GM23338 (cell line): Measurements from ENCODE around the gene DPF3. TPM values are rescaled to one million over a fixed set of nuclear protein-coding genes. Genes with fewer than 3 reads are reported as not detected.

Source experiments
- ATAC-seq: fragments of 200-7000 bp; cut with Tn5 transposase; 3 replicates; pipeline ENCODE4 v1.9.1; 2020
- DNase-seq: peaks from one replicate; pipeline ENCODE4 v3.0.0-alpha.2; 2015; ENCODE audit warnings: low spot score
- H2AFZ ChIP-seq: fragments of 200-600 bp; sonication (generic); 2 replicates; pipeline ENCODE4 v1.8.0; 2016; ENCODE audit warnings: antibody characterized with exemption, mild to moderate bottlenecking, moderate library complexity
- H3F3A ChIP-seq: fragments of 200-600 bp; sonication (generic); replicated peaks from 2 replicates; pipeline ENCODE4 v1.8.0; 2017; ENCODE audit warnings: antibody characterized with exemption, mixed run types, low read depth
- H3K27ac ChIP-seq: fragments of 200-600 bp; sonication (generic); 2 replicates; pipeline ENCODE4 v1.6.1; 2016; ENCODE audit warnings: low read depth
- H3K27me3 ChIP-seq: fragments of 200-600 bp; sonication (generic); 2 replicates; pipeline ENCODE4 v1.8.0; 2016; ENCODE audit warnings: mild to moderate bottlenecking, mixed run types, moderate library complexity; ENCODE audit not compliant: insufficient read depth
- H3K36me3 ChIP-seq: fragments of 200-600 bp; sonication (generic); 2 replicates; pipeline ENCODE4 v1.8.0; 2016; ENCODE audit warnings: mild to moderate bottlenecking; ENCODE audit not compliant: insufficient read depth
- H3K4me1 ChIP-seq: fragments of 200-600 bp; sonication (generic); 2 replicates; pipeline ENCODE4 v1.8.0; 2016; ENCODE audit warnings: mild to moderate bottlenecking, moderate library complexity; ENCODE audit not compliant: insufficient read depth
- H3K4me2 ChIP-seq: fragments of 200-600 bp; sonication (generic); 2 replicates; pipeline ENCODE4 v1.7.1; 2017; ENCODE audit warnings: mixed run types
- H3K4me3 ChIP-seq: fragments of 200-600 bp; sonication (generic); 2 replicates; pipeline ENCODE4 v1.6.1; 2016; ENCODE audit warnings: mixed run types
- H3K79me2 ChIP-seq: fragments of 200-600 bp; sonication (generic); replicated peaks from 2 replicates; pipeline ENCODE4 v1.8.0; 2017; ENCODE audit warnings: mild to moderate bottlenecking; ENCODE audit not compliant: insufficient read depth
- H3K9me2 ChIP-seq: fragments of 200-600 bp; sonication (generic); 2 replicates; pipeline ENCODE4 v1.8.0; 2017; ENCODE audit not compliant: insufficient read depth
- H4K20me1 ChIP-seq: fragments of 200-600 bp; sonication (generic); replicated peaks from 2 replicates; pipeline ENCODE4 v1.8.0; 2017; ENCODE audit warnings: mild to moderate bottlenecking; ENCODE audit not compliant: insufficient read depth
- H3K27ac Mint-ChIP-seq: 2 replicates; pipeline ENCODE4 v1.8.0; 2020; ENCODE audit warnings: inconsistent platforms, mild to moderate bottlenecking, moderate library complexity, mixed read lengths
- H3K27me3 Mint-ChIP-seq: 3 replicates; pipeline ENCODE4 v1.8.0; 2022; ENCODE audit warnings: low read depth, mild to moderate bottlenecking, moderate library complexity, mixed read lengths, inconsistent platforms; ENCODE audit not compliant: insufficient read depth, poor library complexity
- H3K36me3 Mint-ChIP-seq: 3 replicates; pipeline ENCODE4 v1.8.0; 2021; ENCODE audit warnings: low read depth, mild to moderate bottlenecking, inconsistent platforms, moderate library complexity, mixed read lengths
- H3K4me1 Mint-ChIP-seq: 3 replicates; pipeline ENCODE4 v1.8.0; 2020; ENCODE audit warnings: mild to moderate bottlenecking, inconsistent platforms, mixed read lengths
- H3K4me3 Mint-ChIP-seq: 3 replicates; pipeline ENCODE4 v1.8.0; 2021; ENCODE audit warnings: moderate library complexity, mild to moderate bottlenecking, inconsistent platforms, mixed read lengths
- H3K9me3 Mint-ChIP-seq: 3 replicates; pipeline ENCODE4 v1.8.0; 2020; ENCODE audit warnings: moderate library complexity, mild to moderate bottlenecking, inconsistent platforms, mixed read lengths
- CREB1 ChIP-seq: fragments of 250-450 bp; sonication (Bioruptor Pico); IDR thresholded peaks from 2 replicates; pipeline ENCODE4 v1.5.0; 2020; ENCODE audit warnings: low read depth, mild to moderate bottlenecking, moderate library complexity
- EZH2 ChIP-seq: fragments of 200-600 bp; sonication (generic); IDR thresholded peaks from one replicate; pipeline ENCODE4 v1.8.0; 2017; ENCODE audit warnings: antibody characterized with exemption, mild to moderate bottlenecking, low read depth; ENCODE audit not compliant: unreplicated experiment
- EZH2phosphoT487 ChIP-seq: fragments of 200-600 bp; sonication (generic); IDR thresholded peaks from one replicate; pipeline ENCODE4 v1.8.1; 2018; ENCODE audit warnings: antibody characterized with exemption; ENCODE audit not compliant: unreplicated experiment
- JUNB ChIP-seq: IDR thresholded peaks from one replicate; pipeline ENCODE4 v1.6.1; 2016; ENCODE audit warnings: antibody characterized with exemption; ENCODE audit not compliant: unreplicated experiment
- NANOG ChIP-seq: IDR thresholded peaks from 2 replicates; pipeline ENCODE4 v1.6.1; 2016; ENCODE audit warnings: antibody characterized with exemption, borderline replicate concordance
- POLR2AphosphoS5 ChIP-seq: IDR thresholded peaks from 2 replicates; pipeline ENCODE4 v1.6.1; 2016; ENCODE audit warnings: antibody characterized with exemption, low read depth
- STAT1 ChIP-seq: IDR thresholded peaks from one replicate; pipeline ENCODE4 v1.6.1; 2016; ENCODE audit warnings: antibody characterized with exemption; ENCODE audit not compliant: unreplicated experiment
- ZNF114 ChIP-seq: fragments of 250-450 bp; sonication (Bioruptor Pico); IDR thresholded peaks from 2 replicates; pipeline ENCODE4 v1.5.0; 2020; ENCODE audit warnings: mild to moderate bottlenecking, moderate library complexity
- ZNF331 ChIP-seq: fragments of 250-450 bp; sonication (Bioruptor Pico); IDR thresholded peaks from 2 replicates; pipeline ENCODE4 v1.5.0; 2020; ENCODE audit warnings: low read depth, mild to moderate bottlenecking, moderate library complexity
- polyA plus RNA-seq: library from polyadenylated mRNA; unstranded; fragments of >200 nt; fragmentation: Nextera tagmentation; extraction: Ambion mirVana; gene quantifications from 2 replicates; pipeline ENCODE4 v1.2.1, GENCODE V29; 2016
- total RNA-seq: library from RNA; depleted of rRNA; stranded (reverse); fragments of >200 nt; shearing (Covaris generic); gene quantifications from 2 replicates; pipeline ENCODE4 v1.2.3, GENCODE V29; 2014
- TF ChIP-seq, protein P1 (sequence below): fragments of 250-450 bp; sonication (Bioruptor Pico); IDR thresholded peaks from 2 replicates; pipeline ENCODE4 v1.5.0; 2020; ENCODE audit warnings: mild to moderate bottlenecking, moderate library complexity
- TF ChIP-seq, protein P2 (sequence below), 2 experiments: fragments of 200-600 bp in 1 of 2; sonication (generic) in 1 of 2; conservative IDR thresholded peaks; 2 replicates each; pipeline versions ENCODE4 v1.5.1 to v1.6.1; 2016 to 2017; ENCODE audit warnings: antibody characterized with exemption in 2 of 2, low read depth in 2 of 2, mild to moderate bottlenecking in 2 of 2, moderate library complexity in 1 of 2
- TF ChIP-seq, protein P3 (sequence below): IDR thresholded peaks from 2 replicates; pipeline ENCODE4 v1.6.1; 2016; ENCODE audit warnings: antibody characterized with exemption
- TF ChIP-seq, protein P4 (sequence below): IDR thresholded peaks from one replicate; pipeline ENCODE4 v1.6.1; 2018; ENCODE audit warnings: antibody characterized with exemption; ENCODE audit not compliant: unreplicated experiment

DPF3 gene
- total and polyA plus RNA-seq, 2 experiments from 2014 or later, result 0.18 to 1.0 TPM

DNA sequence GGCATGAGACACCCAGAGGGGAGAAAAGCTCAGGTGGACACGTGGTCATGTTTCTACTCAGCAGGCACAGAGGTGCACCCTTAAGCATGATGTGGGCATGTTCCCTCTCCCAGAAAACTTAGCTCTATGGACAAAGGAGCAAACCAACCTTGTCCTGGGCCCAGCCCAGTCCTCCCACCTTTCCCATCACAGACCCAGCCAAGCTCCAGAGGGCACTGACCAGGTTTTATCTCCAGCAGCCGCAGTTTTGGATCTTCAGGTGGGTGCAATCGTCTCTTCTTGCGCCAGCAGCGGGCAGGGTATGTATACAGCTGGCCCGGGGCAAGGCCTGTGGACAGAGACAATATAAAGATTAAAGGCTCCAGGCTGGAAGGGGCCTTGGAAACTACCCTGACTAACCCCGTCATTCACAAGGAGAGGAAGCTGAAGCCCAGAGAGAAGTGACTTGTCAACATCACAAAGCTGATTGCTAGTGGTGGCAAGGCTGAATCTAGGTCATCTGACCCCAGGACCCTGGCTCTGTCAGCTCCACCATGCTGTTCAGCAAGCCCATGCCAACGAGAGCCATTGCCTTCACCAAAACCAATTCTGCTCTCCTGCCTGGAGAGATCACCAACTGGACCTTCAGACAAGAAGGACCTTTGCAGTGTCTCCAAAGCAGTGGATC lies 140.7 kb downstream of the DPF3 start:
- Mint-ChIP-seq H3K36me3 (peaks cover 8% of the 10 kb centered on the region), H3K27ac (no peak overlapping the region), H3K9me3 (peaks cover 13% of the 10 kb centered on the region), H3K4me1 (no peaks in the 10 kb centered on the region), H3K27me3 (no peaks in the 10 kb centered on the region), H3K4me3 (no peak overlapping the region)
- no peaks in the 10 kb centered on the region for H3K79me2 ChIP-seq
- H3K4me3 ChIP-seq, result no peak overlapping the region
- no peaks in the 10 kb centered on the region for H3K27me3 ChIP-seq
- no peak overlapping the region for H2AFZ ChIP-seq
- TF ChIP-seq NANOG (no peak), JUNB (no peak), EZH2 (no peak), POLR2AphosphoS5 (no peak), ZNF114 (no peak), ZNF331 (CRISPR knock-in tag) (no peak), EZH2phosphoT487 (no peak), STAT1 (no peak), CREB1 (CRISPR knock-in tag) (no peak)
- TF ChIP-seq, protein P1, sequence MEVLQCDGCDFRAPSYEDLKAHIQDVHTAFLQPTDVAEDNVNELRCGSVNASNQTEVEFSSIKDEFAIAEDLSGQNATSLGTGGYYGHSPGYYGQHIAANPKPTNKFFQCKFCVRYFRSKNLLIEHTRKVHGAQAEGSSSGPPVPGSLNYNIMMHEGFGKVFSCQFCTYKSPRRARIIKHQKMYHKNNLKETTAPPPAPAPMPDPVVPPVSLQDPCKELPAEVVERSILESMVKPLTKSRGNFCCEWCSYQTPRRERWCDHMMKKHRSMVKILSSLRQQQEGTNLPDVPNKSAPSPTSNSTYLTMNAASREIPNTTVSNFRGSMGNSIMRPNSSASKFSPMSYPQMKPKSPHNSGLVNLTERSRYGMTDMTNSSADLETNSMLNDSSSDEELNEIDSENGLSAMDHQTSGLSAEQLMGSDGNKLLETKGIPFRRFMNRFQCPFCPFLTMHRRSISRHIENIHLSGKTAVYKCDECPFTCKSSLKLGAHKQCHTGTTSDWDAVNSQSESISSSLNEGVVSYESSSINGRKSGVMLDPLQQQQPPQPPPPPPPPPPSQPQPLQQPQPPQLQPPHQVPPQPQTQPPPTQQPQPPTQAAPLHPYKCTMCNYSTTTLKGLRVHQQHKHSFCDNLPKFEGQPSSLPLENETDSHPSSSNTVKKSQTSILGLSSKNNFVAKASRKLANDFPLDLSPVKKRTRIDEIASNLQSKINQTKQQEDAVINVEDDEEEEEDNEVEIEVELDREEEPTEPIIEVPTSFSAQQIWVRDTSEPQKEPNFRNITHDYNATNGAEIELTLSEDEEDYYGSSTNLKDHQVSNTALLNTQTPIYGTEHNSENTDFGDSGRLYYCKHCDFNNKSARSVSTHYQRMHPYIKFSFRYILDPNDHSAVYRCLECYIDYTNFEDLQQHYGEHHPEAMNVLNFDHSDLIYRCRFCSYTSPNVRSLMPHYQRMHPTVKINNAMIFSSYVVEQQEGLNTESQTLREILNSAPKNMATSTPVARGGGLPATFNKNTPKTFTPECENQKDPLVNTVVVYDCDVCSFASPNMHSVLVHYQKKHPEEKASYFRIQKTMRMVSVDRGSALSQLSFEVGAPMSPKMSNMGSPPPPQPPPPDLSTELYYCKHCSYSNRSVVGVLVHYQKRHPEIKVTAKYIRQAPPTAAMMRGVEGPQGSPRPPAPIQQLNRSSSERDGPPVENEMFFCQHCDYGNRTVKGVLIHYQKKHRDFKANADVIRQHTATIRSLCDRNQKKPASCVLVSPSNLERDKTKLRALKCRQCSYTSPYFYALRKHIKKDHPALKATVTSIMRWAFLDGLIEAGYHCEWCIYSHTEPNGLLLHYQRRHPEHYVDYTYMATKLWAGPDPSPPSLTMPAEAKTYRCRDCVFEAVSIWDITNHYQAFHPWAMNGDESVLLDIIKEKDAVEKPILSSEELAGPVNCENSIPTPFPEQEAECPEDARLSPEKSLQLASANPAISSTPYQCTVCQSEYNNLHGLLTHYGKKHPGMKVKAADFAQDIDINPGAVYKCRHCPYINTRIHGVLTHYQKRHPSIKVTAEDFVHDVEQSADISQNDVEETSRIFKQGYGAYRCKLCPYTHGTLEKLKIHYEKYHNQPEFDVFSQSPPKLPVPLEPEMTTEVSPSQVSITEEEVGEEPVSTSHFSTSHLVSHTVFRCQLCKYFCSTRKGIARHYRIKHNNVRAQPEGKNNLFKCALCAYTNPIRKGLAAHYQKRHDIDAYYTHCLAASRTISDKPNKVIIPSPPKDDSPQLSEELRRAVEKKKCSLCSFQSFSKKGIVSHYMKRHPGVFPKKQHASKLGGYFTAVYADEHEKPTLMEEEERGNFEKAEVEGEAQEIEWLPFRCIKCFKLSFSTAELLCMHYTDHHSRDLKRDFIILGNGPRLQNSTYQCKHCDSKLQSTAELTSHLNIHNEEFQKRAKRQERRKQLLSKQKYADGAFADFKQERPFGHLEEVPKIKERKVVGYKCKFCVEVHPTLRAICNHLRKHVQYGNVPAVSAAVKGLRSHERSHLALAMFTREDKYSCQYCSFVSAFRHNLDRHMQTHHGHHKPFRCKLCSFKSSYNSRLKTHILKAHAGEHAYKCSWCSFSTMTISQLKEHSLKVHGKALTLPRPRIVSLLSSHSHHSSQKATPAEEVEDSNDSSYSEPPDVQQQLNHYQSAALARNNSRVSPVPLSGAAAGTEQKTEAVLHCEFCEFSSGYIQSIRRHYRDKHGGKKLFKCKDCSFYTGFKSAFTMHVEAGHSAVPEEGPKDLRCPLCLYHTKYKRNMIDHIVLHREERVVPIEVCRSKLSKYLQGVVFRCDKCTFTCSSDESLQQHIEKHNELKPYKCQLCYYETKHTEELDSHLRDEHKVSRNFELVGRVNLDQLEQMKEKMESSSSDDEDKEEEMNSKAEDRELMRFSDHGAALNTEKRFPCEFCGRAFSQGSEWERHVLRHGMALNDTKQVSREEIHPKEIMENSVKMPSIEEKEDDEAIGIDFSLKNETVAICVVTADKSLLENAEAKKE, result no peak
- TF ChIP-seq, protein P2, sequence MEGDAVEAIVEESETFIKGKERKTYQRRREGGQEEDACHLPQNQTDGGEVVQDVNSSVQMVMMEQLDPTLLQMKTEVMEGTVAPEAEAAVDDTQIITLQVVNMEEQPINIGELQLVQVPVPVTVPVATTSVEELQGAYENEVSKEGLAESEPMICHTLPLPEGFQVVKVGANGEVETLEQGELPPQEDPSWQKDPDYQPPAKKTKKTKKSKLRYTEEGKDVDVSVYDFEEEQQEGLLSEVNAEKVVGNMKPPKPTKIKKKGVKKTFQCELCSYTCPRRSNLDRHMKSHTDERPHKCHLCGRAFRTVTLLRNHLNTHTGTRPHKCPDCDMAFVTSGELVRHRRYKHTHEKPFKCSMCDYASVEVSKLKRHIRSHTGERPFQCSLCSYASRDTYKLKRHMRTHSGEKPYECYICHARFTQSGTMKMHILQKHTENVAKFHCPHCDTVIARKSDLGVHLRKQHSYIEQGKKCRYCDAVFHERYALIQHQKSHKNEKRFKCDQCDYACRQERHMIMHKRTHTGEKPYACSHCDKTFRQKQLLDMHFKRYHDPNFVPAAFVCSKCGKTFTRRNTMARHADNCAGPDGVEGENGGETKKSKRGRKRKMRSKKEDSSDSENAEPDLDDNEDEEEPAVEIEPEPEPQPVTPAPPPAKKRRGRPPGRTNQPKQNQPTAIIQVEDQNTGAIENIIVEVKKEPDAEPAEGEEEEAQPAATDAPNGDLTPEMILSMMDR (conservative IDR thresholded peaks at IDR 0.05; ENCODE audit: low read depth in 2 of 2), result no peak
- TF ChIP-seq, protein P3, sequence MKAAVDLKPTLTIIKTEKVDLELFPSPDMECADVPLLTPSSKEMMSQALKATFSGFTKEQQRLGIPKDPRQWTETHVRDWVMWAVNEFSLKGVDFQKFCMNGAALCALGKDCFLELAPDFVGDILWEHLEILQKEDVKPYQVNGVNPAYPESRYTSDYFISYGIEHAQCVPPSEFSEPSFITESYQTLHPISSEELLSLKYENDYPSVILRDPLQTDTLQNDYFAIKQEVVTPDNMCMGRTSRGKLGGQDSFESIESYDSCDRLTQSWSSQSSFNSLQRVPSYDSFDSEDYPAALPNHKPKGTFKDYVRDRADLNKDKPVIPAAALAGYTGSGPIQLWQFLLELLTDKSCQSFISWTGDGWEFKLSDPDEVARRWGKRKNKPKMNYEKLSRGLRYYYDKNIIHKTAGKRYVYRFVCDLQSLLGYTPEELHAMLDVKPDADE, result no peak
- TF ChIP-seq, protein P4, sequence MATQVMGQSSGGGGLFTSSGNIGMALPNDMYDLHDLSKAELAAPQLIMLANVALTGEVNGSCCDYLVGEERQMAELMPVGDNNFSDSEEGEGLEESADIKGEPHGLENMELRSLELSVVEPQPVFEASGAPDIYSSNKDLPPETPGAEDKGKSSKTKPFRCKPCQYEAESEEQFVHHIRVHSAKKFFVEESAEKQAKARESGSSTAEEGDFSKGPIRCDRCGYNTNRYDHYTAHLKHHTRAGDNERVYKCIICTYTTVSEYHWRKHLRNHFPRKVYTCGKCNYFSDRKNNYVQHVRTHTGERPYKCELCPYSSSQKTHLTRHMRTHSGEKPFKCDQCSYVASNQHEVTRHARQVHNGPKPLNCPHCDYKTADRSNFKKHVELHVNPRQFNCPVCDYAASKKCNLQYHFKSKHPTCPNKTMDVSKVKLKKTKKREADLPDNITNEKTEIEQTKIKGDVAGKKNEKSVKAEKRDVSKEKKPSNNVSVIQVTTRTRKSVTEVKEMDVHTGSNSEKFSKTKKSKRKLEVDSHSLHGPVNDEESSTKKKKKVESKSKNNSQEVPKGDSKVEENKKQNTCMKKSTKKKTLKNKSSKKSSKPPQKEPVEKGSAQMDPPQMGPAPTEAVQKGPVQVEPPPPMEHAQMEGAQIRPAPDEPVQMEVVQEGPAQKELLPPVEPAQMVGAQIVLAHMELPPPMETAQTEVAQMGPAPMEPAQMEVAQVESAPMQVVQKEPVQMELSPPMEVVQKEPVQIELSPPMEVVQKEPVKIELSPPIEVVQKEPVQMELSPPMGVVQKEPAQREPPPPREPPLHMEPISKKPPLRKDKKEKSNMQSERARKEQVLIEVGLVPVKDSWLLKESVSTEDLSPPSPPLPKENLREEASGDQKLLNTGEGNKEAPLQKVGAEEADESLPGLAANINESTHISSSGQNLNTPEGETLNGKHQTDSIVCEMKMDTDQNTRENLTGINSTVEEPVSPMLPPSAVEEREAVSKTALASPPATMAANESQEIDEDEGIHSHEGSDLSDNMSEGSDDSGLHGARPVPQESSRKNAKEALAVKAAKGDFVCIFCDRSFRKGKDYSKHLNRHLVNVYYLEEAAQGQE, result no peak
- no peaks in the 10 kb centered on the region for H4K20me1 ChIP-seq
- no peak overlapping the region for H3K4me2 ChIP-seq
- no peaks in the 10 kb centered on the region for H3K9me2 ChIP-seq
- no peak for DNase-seq
- H3F3A ChIP-seq, result no peaks in the 10 kb centered on the region
- H3K27ac ChIP-seq, result no peak overlapping the region
- ATAC-seq, result no peak
- no peaks in the 10 kb centered on the region; the same call in 1 of the 2 replicates for H3K36me3 ChIP-seq
- H3K4me1 ChIP-seq, result no peaks in the 10 kb centered on the region
